AML-193 (cell line): ENCODE data around the gene MAGEB6.
"Not testable (repeated sequence)": the region's sequence is repeated elsewhere in the genome, so short reads cannot be mapped to it uniquely, and the experiment has no call there.

ENCODE experiments used
- DNase-seq, 2 experiments: peaks; one replicate each; lab custom pipeline; 2025; lab: John Stamatoyannopoulos, UW

MAGEB6 gene, protein sequence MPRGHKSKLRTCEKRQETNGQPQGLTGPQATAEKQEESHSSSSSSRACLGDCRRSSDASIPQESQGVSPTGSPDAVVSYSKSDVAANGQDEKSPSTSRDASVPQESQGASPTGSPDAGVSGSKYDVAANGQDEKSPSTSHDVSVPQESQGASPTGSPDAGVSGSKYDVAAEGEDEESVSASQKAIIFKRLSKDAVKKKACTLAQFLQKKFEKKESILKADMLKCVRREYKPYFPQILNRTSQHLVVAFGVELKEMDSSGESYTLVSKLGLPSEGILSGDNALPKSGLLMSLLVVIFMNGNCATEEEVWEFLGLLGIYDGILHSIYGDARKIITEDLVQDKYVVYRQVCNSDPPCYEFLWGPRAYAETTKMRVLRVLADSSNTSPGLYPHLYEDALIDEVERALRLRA

DNA sequence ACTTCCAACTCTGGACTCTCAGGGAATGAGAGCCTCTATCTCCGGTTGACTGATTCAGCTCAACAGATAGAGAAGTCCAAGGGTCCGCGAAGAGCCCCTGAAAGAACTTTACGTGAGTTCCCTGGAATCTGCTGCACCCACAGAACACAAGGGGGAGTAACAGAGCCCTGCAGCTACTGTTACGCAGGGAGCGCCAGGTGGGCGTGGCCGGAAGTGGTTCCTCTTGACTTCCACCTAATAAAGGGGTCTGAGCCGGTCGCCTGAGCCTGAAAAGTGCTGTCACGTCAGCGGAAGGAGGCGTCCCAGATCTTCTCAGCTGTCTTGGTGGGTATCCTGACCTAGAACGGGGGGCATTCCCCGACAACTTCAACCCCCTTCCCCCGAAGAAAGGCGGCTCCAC lies at the start of gene MAGEB6:
Gene MAGEB6, plus strand, starts transcription at position 237 of the 400 bp plus-strand sequence. CDS start 1,407 bp downstream, outside the sequence.
- DNase-seq = no peak

DNA sequence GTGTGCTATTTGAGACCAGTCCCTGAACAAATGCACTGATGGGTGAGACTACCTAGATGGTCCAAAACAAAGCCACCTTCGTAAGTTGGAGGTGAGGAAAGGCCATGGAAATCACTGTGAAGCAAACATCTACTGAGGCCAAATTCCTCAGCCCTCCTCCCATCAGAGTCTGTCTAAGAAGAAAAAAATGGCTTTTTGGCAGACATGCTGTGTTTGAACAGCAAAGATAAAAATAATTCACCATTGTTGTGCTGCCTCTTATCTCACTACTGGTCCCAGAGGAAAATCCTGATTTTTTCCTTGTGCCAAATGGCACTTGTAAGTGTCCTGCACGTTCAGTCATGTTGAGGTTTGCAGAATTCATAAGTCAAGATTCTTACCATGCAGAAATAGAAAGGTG lies 46.2 kb upstream of the MAGEB6 start:
- no peak for DNase-seq

DNA sequence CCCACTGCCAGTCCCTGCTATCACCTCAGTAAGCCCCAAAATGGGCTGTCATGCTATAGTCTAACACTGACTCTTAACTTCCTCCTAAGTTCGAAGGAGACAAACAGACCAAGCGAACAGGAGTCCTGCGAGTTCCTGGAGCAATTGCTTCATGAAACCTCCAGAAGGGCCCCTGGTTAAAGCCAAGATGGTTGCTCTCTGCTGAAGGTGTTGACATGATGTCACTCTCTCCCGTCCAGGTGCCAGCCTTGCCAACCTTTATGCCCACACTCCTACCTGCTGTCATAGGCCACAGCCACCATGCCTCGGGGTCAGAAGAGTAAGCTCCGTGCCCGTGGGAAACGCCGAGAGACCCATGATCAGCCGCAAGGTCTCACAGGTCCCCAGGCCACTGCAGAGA lies 31.9 kb upstream of the MAGEB6 start, which contains the start of gene MAGEB6B:
Gene MAGEB6B, plus strand, starts transcription at position 301 of the 400 bp plus-strand sequence. Its CDS starts 0 bp downstream, at position 301.
- no peak for DNase-seq

DNA sequence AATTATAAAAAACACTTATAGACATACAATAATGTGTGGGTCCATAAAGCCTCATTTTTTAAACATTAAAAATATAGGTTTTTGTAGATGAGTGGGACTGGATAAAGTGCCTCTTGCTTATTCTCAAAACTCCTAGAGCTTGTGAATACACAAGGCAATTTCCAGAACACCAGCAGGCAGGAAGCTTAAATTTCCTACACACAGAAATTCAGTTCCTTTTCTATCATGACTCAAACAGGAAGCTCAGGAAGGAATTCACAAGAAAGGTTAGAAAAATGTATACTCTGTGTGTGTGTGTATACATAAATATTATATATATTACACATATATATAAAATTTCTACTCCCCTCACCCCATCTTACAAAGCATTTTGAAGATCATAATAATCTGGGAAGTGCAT lies 11.3 kb downstream of the MAGEB6 start:
- no peak for DNase-seq

DNA sequence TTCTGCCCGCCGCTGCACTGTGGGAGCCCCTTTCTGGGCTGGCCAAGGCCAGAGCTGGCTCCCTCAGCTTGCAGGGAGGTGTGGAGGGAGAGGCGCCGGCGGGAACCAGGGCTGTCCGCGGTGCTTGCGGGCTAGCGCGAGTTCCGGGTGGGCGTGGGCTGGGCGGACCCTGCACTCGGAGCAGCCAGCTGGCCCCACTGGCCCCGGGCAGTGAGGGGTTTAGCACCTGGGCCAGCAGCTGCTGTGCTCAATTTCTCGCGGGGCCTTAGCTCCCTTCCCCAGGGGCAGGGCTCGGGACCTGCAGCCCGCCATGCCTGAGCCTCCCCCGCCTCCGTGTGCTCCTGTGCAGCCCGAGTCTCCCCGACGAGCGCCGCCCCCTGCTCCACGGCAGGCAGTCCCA lies 12.5 kb downstream of the MAGEB6 start:
- DNase-seq = not testable (repeated sequence)

DNA sequence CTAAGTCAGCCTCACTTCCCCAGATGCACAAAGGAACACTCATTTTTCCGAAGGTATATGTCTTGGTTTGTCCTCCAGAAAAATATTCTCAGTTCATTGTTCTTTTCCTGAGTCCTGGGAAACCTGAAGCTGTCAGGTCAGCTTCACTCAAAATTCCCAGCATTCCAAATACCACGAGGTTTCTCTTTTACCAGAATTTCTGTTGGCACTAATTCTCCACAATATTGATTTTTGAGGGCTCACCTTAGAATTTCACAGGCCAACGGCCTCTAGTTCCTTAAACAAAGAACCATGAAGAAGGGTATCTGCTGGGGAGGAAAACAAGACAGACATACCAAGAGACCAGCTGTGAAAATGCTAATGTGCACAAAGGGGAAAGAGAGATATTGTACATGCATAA lies 15.8 kb downstream of the MAGEB6 start:
- DNase-seq = no peak

DNA sequence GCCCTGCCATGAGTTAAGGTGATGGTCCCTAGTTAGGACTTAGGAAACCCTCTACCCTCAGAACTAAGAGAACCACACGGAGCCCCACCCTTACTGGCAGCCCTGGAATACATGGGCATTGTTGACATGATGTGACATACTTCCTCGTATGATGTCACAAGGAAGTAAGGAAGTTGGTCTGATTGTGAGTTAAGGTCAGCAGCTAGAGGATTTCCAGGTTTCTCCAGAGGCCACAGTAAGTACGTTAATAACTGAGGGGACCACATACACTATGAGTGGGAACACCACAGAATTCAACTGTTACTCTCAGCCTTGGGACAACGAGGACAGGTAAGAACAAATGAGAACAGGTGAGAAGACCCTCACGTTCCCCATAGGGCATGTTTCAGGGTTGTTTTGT lies 23.6 kb downstream of the MAGEB6 start, which contains the start of gene MAGEB5:
Gene MAGEB5, plus strand, starts transcription at position 301 of the 400 bp plus-strand sequence. CDS start 1,133 bp downstream, outside the sequence.
- no peak for DNase-seq

DNA sequence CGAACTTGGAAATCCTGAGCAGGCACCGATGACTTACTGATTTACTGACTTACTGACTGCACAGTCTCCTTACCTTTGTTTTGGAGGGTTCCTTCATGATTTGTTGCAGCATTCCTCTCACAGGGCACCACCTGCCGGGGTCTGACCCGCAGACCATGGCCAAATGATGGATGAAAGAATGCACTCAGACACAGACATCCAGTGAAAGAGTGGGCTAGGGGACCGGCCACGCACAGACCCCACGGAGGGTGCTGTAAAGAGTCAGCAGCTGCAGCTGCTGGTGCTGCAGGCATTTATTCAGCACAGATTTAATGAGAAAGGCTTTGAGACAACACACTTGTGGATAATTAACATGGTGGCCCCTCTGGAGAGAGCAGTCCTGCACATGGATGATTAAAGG lies 27.1 kb downstream of the MAGEB6 start:
- DNase-seq = no peak

DNA sequence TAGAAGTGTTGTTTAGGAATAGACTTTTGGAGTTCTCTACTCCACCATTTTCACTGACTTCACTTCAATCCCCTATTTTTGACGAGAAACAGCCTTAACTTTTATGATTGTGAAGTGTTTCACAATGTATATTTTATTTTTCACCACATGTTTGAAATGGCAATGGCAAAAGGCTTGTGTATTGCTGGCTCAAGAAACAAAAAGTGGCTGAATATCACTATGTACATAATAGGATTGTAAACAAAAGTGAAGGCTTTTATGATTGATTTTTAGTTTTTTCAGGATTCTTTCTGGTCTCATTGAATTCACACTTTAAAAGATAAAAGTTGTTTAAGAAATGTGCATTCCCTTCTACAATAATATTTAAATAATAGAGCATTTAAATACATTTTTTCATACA lies 41.9 kb downstream of the MAGEB6 start:
- no peak for DNase-seq
